Heart left ventricle (tissue), 16 donors: ENCODE results near the gene THAP2. TPM values are rescaled to one million over a fixed set of nuclear protein-coding genes. Genes with fewer than 3 reads are reported as not detected.

ENCODE experiments used
- ATAC-seq, 4 donors: fragments of 200-7000 bp; cut with Tn5 transposase; one replicate each; pipeline ENCODE4 v1.9.1; 2020 to 2022; ENCODE audit warnings: moderate library complexity in 4 of 4, mild to moderate bottlenecking in 3 of 4, moderate number of reproducible peaks in 1 of 4
- DNase-seq, 5 donors: peaks; one replicate each; pipeline ENCODE4 v3.0.0-alpha.2; 2020
- H3K27ac ChIP-seq, 12 donors: fragments of 200-600 bp; sonication (generic) in 4 of 12; one replicate each; pipeline versions ENCODE4 v1.5.0 to v1.8.0; 2016 to 2022; ENCODE audit warnings: mild to moderate bottlenecking in 2 of 12
- H3K27me3 ChIP-seq, 9 donors: fragments of 200-600 bp; sonication (generic) in 2 of 9; one replicate each; pipeline versions ENCODE4 v1.5.1 to v1.8.0; 2016 to 2022; ENCODE audit warnings: mild to moderate bottlenecking in 3 of 9
- H3K36me3 ChIP-seq, 9 donors: fragments of 200-600 bp; sonication (generic) in 2 of 9; one replicate each; pipeline versions ENCODE4 v1.5.0 to v1.8.0; 2018 to 2022; ENCODE audit warnings: mild to moderate bottlenecking in 2 of 9
- H3K4me1 ChIP-seq, 12 donors: fragments of 200-600 bp; sonication (generic) in 4 of 12; one replicate each; pipeline versions ENCODE4 v1.5.0 to v1.8.0; 2016 to 2022; ENCODE audit warnings: mild to moderate bottlenecking in 3 of 12
- H3K4me3 ChIP-seq, 12 donors: fragments of 200-600 bp; sonication (generic) in 4 of 12; one replicate each; pipeline versions ENCODE4 v1.5.0 to v1.8.0; 2017 to 2022; ENCODE audit warnings: mild to moderate bottlenecking in 9 of 12, moderate library complexity in 4 of 12
- H3K9me3 ChIP-seq, 12 donors: fragments of 200-600 bp; sonication (generic) in 4 of 12; one replicate each; pipeline versions ENCODE4 v1.5.0 to v1.8.0; 2016 to 2022; ENCODE audit warnings: mild to moderate bottlenecking in 1 of 12
- POLR2A ChIP-seq, 2 donors: fragments of 450-650 bp; IDR thresholded peaks; one replicate each; pipeline ENCODE4 v1.6.1; 2017; ENCODE audit warnings: antibody characterized with exemption in 2 of 2, mild to moderate bottlenecking in 2 of 2, moderate library complexity in 2 of 2
- WGBS, 4 donors: extraction: QIAGEN DNeasy Blood & Tissue Kit in 2 of 4; methylation state at CpG; one replicate each; pipeline versions ENCODE4 v1.1.5 to v1.1.7; 2013 to 2018; 5-methylcytosine and 5-hydroxymethylcytosine counted together
- intact Hi-C, 10 donors: fragments of 100-400 bp; cut with DNase I; formaldehyde crosslinking; loops; one replicate each; pipeline versions ENCODE4 v1.11.1 to v1.14.2; 2022
- long read RNA-seq, 3 donors: library from polyadenylated mRNA; unstranded; transcript quantifications; one replicate each; pipeline ENCODE4 v2.0.0, GENCODE V29; 2020 to 2021
- polyA plus RNA-seq, 2 donors: library from polyadenylated mRNA; stranded (reverse); fragments of 200-250 nt; gene quantifications; one replicate each; pipeline ENCODE4 v1.2.3, GENCODE V29; 2013
- total RNA-seq, 9 donors: library from RNA; depleted of rRNA in 2 of 9; stranded (reverse); fragments of >200 nt in 2 of 9; fragmentation: NEBNext Ultra II Directional in 3 of 9; extraction: Animal tissue kit (Norgen Biotek cat#: 25700) in 3 of 9; gene quantifications; one replicate each; pipeline versions ENCODE4 v1.1.0 to v1.2.4, GENCODE V29; 2016 to 2023
- TF ChIP-seq, protein P1 (sequence below), 12 donors: fragments of 200-600 bp; sonication (generic) in 4 of 12; IDR thresholded peaks; one replicate each; pipeline versions ENCODE4 v1.5.0 to v1.8.0; 2018 to 2022; ENCODE audit warnings: antibody characterized with exemption in 12 of 12, mild to moderate bottlenecking in 5 of 12
- donor health status: ischemic (EF 13 %, LVEDD 7.1; RV severe dilation, severe dysfunction).
- donor health status: healthy with polysubstance abuse.
- donor health status: DM: no; HTN: yes; CAD: no.
- donor health status: DM: no; HTN: no; CAD: no.
- donor health status: ischemic (EF 25% LVEDD 6.9; RV normal size, moderate dysfunction).
- donor health status: ischemic (EF 25% LVEDD 5.7; RV mildly dilated, moderate dysfunction).
- donor health status: healthy.
- donor health status: DM: yes; HTN: yes; CAD: no.
- donor health status: ischemic (EF 35%, LVEDD 5.7; RV mildly dilated, moderate dysfunction).
- donor health status: nonischemic (EF 11% LVEDD 7.7; RV severe dilation, severe dysfunction).
- donor health status: DM: yes; HTN: yes; CAD: no.
- donor health status: PGD.
- donor health status: ischemic (EF 29% LVEDD 5.4; RV normal size, mild dysfunction).
- donor health status: nonischemic (EF 23%, LVEDD 6.1; RV moderate dilation, normal function).

Gene THAP2
- 10 to 100 TPM in 1 of 9 donors, 1 to 10 TPM in 8; 2.2 to 13.1 (median 4.9) TPM for total RNA-seq
- polyA plus RNA-seq, result 1 to 10 TPM; 3.2 to 3.7 TPM
- long read RNA-seq, donor 1, full-length matches to known transcripts, result 6 of 6 reads
- long read RNA-seq, donor 1, partial matches to known transcripts, result 0 of 6 reads
- long read RNA-seq, donor 1, other reads (novel, unspliced or antisense), result 0 of 6 reads
- long read RNA-seq, donor 2, full-length matches to known transcripts, result 12 of 16 reads
- long read RNA-seq, donor 2, partial matches to known transcripts, result 0 of 16 reads
- long read RNA-seq, donor 2, other reads (novel, unspliced or antisense), result 4 of 16 reads
- long read RNA-seq, donor 3, full-length matches to known transcripts, result 10 of 10 reads
- long read RNA-seq, donor 3, partial matches to known transcripts, result 0 of 10 reads
- long read RNA-seq, donor 3, other reads (novel, unspliced or antisense), result 0 of 10 reads

- peak within 1 kb of the TSS; percentile 70 to 97 (median 88) for H3K4me3 ChIP-seq
- WGBS, 4 donors, result 0 to 1% (median 0%) methylated on average over 57 of the region's 57 CpGs
- intact Hi-C loops, result loop anchor here in 6 of 10 donors (1.0 to 10.0 kb wide), 7 partner anchors 23 to 181 kb away; partner anchors contain the start of genes RAB21 (in 5 of the 6) and TMEM19 (in 4 of the 6)
- peaks cover 0 to 44% (median 28%) of the 10 kb centered on the region in 12 donors for H3K4me1 ChIP-seq
- peak within 1 kb of the TSS; percentile 89 to 98 (median 94) for H3K27ac ChIP-seq
- H3K27me3 ChIP-seq, result no peaks in the 10 kb centered on the region
- peak; percentile 93 to 97 (median 96) for DNase-seq
- H3K9me3 ChIP-seq, result no peaks in the 10 kb centered on the region
- ATAC-seq, result peak; percentile 96 to 98 (median 96)
- H3K36me3 ChIP-seq, result peaks cover 0 to 18% (median 15%) of the 10 kb centered on the region in 9 donors
- TF ChIP-seq, protein P1, sequence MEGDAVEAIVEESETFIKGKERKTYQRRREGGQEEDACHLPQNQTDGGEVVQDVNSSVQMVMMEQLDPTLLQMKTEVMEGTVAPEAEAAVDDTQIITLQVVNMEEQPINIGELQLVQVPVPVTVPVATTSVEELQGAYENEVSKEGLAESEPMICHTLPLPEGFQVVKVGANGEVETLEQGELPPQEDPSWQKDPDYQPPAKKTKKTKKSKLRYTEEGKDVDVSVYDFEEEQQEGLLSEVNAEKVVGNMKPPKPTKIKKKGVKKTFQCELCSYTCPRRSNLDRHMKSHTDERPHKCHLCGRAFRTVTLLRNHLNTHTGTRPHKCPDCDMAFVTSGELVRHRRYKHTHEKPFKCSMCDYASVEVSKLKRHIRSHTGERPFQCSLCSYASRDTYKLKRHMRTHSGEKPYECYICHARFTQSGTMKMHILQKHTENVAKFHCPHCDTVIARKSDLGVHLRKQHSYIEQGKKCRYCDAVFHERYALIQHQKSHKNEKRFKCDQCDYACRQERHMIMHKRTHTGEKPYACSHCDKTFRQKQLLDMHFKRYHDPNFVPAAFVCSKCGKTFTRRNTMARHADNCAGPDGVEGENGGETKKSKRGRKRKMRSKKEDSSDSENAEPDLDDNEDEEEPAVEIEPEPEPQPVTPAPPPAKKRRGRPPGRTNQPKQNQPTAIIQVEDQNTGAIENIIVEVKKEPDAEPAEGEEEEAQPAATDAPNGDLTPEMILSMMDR (IDR thresholded peaks at IDR 0.05), result peak in 6 of 12 donors; percentile 19 to 60 (median 40)
- TF ChIP-seq POLR2A (IDR thresholded peaks at IDR 0.05), result peak; percentile 32 to 81
These were observed at the start of gene THAP2, which contains the start of gene ZFC3H1 for GRCh38 chr12:71663561-71664410. TSS of gene THAP2 (plus strand) at chr12:71664301. CDS start at chr12:71664510, 209 bp downstream. TSS of gene ZFC3H1 (minus strand) at chr12:71663848. CDS start at chr12:71663610, 238 bp downstream.

DNA sequence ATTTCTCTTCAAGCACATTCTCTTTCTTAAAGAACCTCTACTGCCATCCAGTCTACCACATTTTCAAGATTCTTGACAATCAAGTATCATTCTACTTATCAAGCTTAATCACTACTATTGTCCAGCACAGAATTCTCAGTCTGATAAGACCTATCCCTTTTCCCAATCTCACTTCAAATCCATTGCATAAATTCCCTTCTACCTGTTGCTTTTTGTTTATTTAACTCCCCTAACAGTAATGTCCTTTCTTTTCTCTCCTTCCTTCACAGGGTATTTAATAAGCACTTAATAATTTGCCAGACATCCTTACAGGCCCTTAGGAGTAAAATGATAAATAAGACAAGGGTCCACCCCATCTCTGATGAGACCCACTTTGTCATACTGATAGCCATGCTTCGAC, 42.2 kb upstream of the THAP2 start:
- no peak for DNase-seq
- no peak overlapping the region for H3K27ac ChIP-seq
- ATAC-seq, result no peak
- H3K27me3 ChIP-seq, result no peaks in the 10 kb centered on the region
- no peak overlapping the region for H3K4me3 ChIP-seq
- no peaks in the 10 kb centered on the region for H3K9me3 ChIP-seq
- no peak for TF ChIP-seq POLR2A (IDR thresholded peaks at IDR 0.05)
- TF ChIP-seq, protein P1 (IDR thresholded peaks at IDR 0.05), result no peak
- H3K36me3 ChIP-seq, result peaks cover 0 to 100% (median 97%) of the 10 kb centered on the region in 9 donors
- peaks cover 0 to 14% (median 5%) of the 10 kb centered on the region in 12 donors for H3K4me1 ChIP-seq
- WGBS, 4 donors, result 96 to 100% (median 99%) methylated on average over 1 of the region's 1 CpG
- intact Hi-C loops, result no loop called here

DNA sequence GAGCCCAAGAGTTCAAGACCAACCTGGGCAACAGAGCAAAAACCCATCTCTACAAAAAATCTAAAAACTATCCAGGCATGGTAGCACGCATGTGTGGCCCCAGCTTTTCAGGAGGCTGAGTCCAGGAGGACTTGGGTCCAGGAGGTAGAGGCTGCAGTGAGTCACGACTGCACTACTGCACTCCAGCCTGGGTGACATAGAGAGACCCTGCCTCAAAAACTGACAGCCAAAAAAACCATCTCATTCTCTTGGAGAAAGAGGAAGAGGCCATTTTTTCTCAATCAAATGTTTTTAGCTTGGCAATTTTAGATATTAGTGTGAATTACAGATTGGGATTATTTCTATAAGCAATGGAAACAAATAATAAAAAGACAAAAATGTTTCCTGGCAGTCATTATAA, 38.6 kb upstream of the THAP2 start:
- ATAC-seq (no peak), DNase-seq (no peak)
- TF ChIP-seq, protein P1 (IDR thresholded peaks at IDR 0.05), result no peak
- no peak for TF ChIP-seq POLR2A (IDR thresholded peaks at IDR 0.05)
- H3K9me3 ChIP-seq, result no peaks in the 10 kb centered on the region
- 91 to 95% (median 94%) methylated on average over 2 of the region's 2 CpGs for WGBS, 4 donors
- intact Hi-C loops, result no loop called here
- no peaks in the 10 kb centered on the region for H3K27me3 ChIP-seq
- H3K36me3 ChIP-seq, result peaks cover 0 to 100% (median 96%) of the 10 kb centered on the region in 9 donors
- no peak overlapping the region for H3K4me3 ChIP-seq
- peaks cover 0 to 21% (median 5%) of the 10 kb centered on the region in 12 donors for H3K4me1 ChIP-seq
- H3K27ac ChIP-seq, result peak overlapping the region in 3 of 12 donors; percentile 6 to 22 (median 9)
